Keratinocyte (primary cell): ENCODE results near the gene TBC1D19. TPM values are rescaled to one million over a fixed set of nuclear protein-coding genes. Genes with fewer than 3 reads are reported as not detected.

Experiments used
- DNase-seq: peaks from one replicate; pipeline ENCODE4 v3.0.0-alpha.2; 2011; ENCODE audit warnings: low read depth, missing footprints, low spot score
- FAIRE-seq: peaks from 2 replicates; lab custom pipeline; 2011; peaks lifted over from hg19 to GRCh38; lab: Jason Lieb, UNC
- H2AFZ ChIP-seq: 2 replicates; pipeline ENCODE4 v1.6.0; 2012; ENCODE audit warnings: low read length, control low read depth, inconsistent platforms; ENCODE audit not compliant: control insufficient read depth
- H3K27ac ChIP-seq: 2 replicates; pipeline ENCODE4 v1.5.1; 2011; ENCODE audit warnings: low read length; ENCODE audit not compliant: control insufficient read depth, insufficient read depth
- H3K27me3 ChIP-seq: 3 replicates; pipeline ENCODE4 v1.6.0; 2011; ENCODE audit warnings: low read length; ENCODE audit not compliant: control insufficient read depth, insufficient read depth; ENCODE audit errors: extremely low read depth
- H3K36me3 ChIP-seq, 2 experiments: 2 replicates in 1 of 2; 3 replicates in 1 of 2; pipeline ENCODE4 v1.5.1; 2011; ENCODE audit warnings: low read length in 2 of 2, mild to moderate bottlenecking in 1 of 2; ENCODE audit not compliant: control insufficient read depth in 2 of 2, insufficient read depth in 2 of 2; ENCODE audit errors: extremely low read depth in 1 of 2
- H3K4me1 ChIP-seq: 3 replicates; pipeline ENCODE4 v1.5.1; 2011; ENCODE audit warnings: low read length; ENCODE audit not compliant: control insufficient read depth, insufficient read depth; ENCODE audit errors: extremely low read depth
- H3K4me2 ChIP-seq: 3 replicates; pipeline ENCODE4 v1.6.0; 2011; ENCODE audit warnings: low read depth, low read length; ENCODE audit not compliant: control insufficient read depth, insufficient read depth; ENCODE audit errors: extremely low read depth
- H3K4me3 ChIP-seq, 3 experiments: fragments of 200-600 bp in 1 of 3; sonication (generic) in 1 of 3; 2 replicates in 2 of 3; 3 replicates in 1 of 3; pipeline ENCODE4 v1.5.1; 2011 to 2016; ENCODE audit warnings: low read length in 3 of 3, mild to moderate bottlenecking in 3 of 3, control low read depth in 2 of 3, inconsistent platforms in 1 of 3, low read depth in 1 of 3, mixed read lengths in 1 of 3, mixed run types in 1 of 3, moderate library complexity in 1 of 3; ENCODE audit not compliant: control insufficient read depth in 2 of 3, insufficient read depth in 2 of 3; ENCODE audit errors: extremely low read depth in 1 of 3
- H3K79me2 ChIP-seq: 2 replicates; pipeline ENCODE4 v1.6.0; 2012; ENCODE audit warnings: low read length; ENCODE audit not compliant: control insufficient read depth, insufficient read depth
- H3K9ac ChIP-seq: 3 replicates; pipeline ENCODE4 v1.6.0; 2011; ENCODE audit warnings: low read length; ENCODE audit not compliant: control insufficient read depth, insufficient read depth; ENCODE audit errors: extremely low read depth
- H3K9me1 ChIP-seq: 3 replicates; pipeline ENCODE4 v1.6.0; 2011; ENCODE audit warnings: low read length; ENCODE audit not compliant: control insufficient read depth, insufficient read depth; ENCODE audit errors: extremely low read depth
- H3K9me3 ChIP-seq: 2 replicates; pipeline ENCODE4 v1.5.1; 2012; ENCODE audit warnings: low read depth, low read length; ENCODE audit not compliant: control insufficient read depth
- H4K20me1 ChIP-seq: 3 replicates; pipeline ENCODE4 v1.6.0; 2011; ENCODE audit warnings: low read length; ENCODE audit not compliant: control insufficient read depth, insufficient read depth; ENCODE audit errors: extremely low read depth
- EZH2 ChIP-seq: IDR thresholded peaks from one replicate; pipeline ENCODE4 v1.6.1; 2012; ENCODE audit warnings: inconsistent platforms, mild to moderate bottlenecking, low read length, moderate library complexity
- dilution Hi-C: fragments of 300-500 bp; cut with MboI; formaldehyde crosslinking; loops from one replicate; pipeline ENCODE4 v1.7.0; 2020; ENCODE audit warnings: low sequenced_read_pairs; ENCODE audit not compliant: extremely low pct_ligation_motif_present
- polyA plus RNA-seq, 5 experiments: library from polyadenylated mRNA; depleted of rRNA in 3 of 5; stranded (reverse) in 3 of 5; stranded (forward) in 1 of 5; unstranded in 1 of 5; fragments of >200 nt; gene quantifications; 1 replicate in 1 of 5; 2 replicates in 3 of 5; 3 replicates in 1 of 5; pipeline versions ENCODE4 v1.2.1 to v1.2.3, GENCODE V29; 2011 to 2012; ENCODE audit warnings: missing spikeins in 2 of 5, low read depth in 1 of 5, low replicate concordance in 1 of 5
- TF ChIP-seq, protein P1 (sequence below), 3 experiments: IDR thresholded peaks in 1 of 3; conservative IDR thresholded peaks in 1 of 3; optimal IDR thresholded peaks in 1 of 3; 2 replicates in 2 of 3; 3 replicates in 1 of 3; pipeline versions ENCODE3 to v1.5.1; 2011; ENCODE audit warnings: low read length in 3 of 3, mild to moderate bottlenecking in 3 of 3, moderate library complexity in 2 of 3, control low read depth in 1 of 3, inconsistent platforms in 1 of 3; ENCODE audit not compliant: insufficient read depth in 2 of 3; ENCODE audit errors: extremely low read depth in 1 of 3

TBC1D19 gene
- polyA plus RNA-seq, 1 donor (not counting 4 experiments of a cell fraction or from before 2014, with no cell fraction given), result 11.3 TPM

- no peak overlapping the region for H3K4me2 ChIP-seq
- no peaks in the 10 kb centered on the region for H3K9me3 ChIP-seq
- H3K79me2 ChIP-seq, result no peaks in the 10 kb centered on the region
- H3K4me1 ChIP-seq, result peaks cover 18% of the 10 kb centered on the region
- no peak for FAIRE-seq
- no peak for TF ChIP-seq EZH2
- TF ChIP-seq, protein P1, sequence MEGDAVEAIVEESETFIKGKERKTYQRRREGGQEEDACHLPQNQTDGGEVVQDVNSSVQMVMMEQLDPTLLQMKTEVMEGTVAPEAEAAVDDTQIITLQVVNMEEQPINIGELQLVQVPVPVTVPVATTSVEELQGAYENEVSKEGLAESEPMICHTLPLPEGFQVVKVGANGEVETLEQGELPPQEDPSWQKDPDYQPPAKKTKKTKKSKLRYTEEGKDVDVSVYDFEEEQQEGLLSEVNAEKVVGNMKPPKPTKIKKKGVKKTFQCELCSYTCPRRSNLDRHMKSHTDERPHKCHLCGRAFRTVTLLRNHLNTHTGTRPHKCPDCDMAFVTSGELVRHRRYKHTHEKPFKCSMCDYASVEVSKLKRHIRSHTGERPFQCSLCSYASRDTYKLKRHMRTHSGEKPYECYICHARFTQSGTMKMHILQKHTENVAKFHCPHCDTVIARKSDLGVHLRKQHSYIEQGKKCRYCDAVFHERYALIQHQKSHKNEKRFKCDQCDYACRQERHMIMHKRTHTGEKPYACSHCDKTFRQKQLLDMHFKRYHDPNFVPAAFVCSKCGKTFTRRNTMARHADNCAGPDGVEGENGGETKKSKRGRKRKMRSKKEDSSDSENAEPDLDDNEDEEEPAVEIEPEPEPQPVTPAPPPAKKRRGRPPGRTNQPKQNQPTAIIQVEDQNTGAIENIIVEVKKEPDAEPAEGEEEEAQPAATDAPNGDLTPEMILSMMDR (optimal IDR thresholded peaks at IDR 0.05 in 1 of 3, IDR thresholded peaks at IDR 0.05 in 1 of 3, conservative IDR thresholded peaks at IDR 0.05 in 1 of 3; ENCODE audit: extremely low read depth in 1 of 3, insufficient read depth in 2 of 3, low read length in 3 of 3), result no peak
- DNase-seq, result no peak
- peaks cover 6% of the 10 kb centered on the region for H3K9me1 ChIP-seq
- no peak overlapping the region for H2AFZ ChIP-seq
- H4K20me1 ChIP-seq, result no peaks in the 10 kb centered on the region
- no peak overlapping the region for H3K27ac ChIP-seq
- no peak overlapping the region for H3K9ac ChIP-seq
- no peaks in the 10 kb centered on the region for H3K36me3 ChIP-seq
- no peaks in the 10 kb centered on the region for H3K27me3 ChIP-seq
- dilution Hi-C loops, result no loop called here
- no peak overlapping the region for H3K4me3 ChIP-seq
Observed at GRCh38 chr4:26791346-26791745, 207.5 kb downstream of the TBC1D19 start.

GRCh38 chr4:26792639-26793038 lies 208.8 kb downstream of the TBC1D19 start:
- Histone ChIP-seq H3K27me3 (no peaks in the 10 kb centered on the region), H2AFZ (no peak overlapping the region), H4K20me1 (no peaks in the 10 kb centered on the region), H3K36me3 (no peaks in the 10 kb centered on the region), H3K9ac (no peak overlapping the region), H3K4me2 (no peak overlapping the region), H3K4me3 (no peak overlapping the region), H3K79me2 (no peaks in the 10 kb centered on the region), H3K4me1 (peaks cover 11% of the 10 kb centered on the region), H3K9me3 (no peaks in the 10 kb centered on the region), H3K27ac (no peak overlapping the region), H3K9me1 (peaks cover 2% of the 10 kb centered on the region)
- dilution Hi-C loops, result no loop called here
- FAIRE-seq (no peak), DNase-seq (no peak)
- no peak for TF ChIP-seq EZH2
- TF ChIP-seq, protein P1 (optimal IDR thresholded peaks at IDR 0.05 in 1 of 3, IDR thresholded peaks at IDR 0.05 in 1 of 3, conservative IDR thresholded peaks at IDR 0.05 in 1 of 3; ENCODE audit: extremely low read depth in 1 of 3, insufficient read depth in 2 of 3, low read length in 3 of 3), result no peak
